Hematopoietic multipotent progenitor cell treated with erythropoietin and hydrocortisone succinate and interleukin-3 and kit ligand, for 15 days (in vitro differentiated cells): Measurements from ENCODE around the gene ARL14EP.
A peak's percentile ranks its signal among the peaks of the same experiment; 100 is the strongest.

ENCODE experiments used
- DNase-seq: peaks from one replicate; pipeline ENCODE4 v3.0.0-alpha.2; 2015; ENCODE audit warnings: low spot score

ARL14EP gene

DNA sequence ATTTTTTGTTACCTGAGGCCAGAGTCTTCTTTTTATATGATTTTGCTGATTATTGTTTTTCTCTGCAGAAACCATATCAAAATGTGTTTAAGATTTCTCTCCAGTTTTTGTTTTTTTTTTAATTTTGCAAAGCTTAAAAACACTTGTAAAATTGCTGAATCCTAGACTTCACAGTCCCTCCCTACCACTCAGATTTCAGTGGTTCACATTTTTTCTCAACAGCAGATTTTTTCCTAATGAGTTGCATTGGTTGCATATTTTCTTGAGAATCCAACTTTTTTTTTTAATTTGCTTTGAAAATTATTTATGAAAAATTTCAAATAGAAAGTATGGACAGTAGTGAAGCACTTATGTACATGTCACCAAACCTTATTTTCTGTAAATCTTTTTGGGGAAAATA, 5.8 kb downstream of the ARL14EP start:
- no peak for DNase-seq

DNA sequence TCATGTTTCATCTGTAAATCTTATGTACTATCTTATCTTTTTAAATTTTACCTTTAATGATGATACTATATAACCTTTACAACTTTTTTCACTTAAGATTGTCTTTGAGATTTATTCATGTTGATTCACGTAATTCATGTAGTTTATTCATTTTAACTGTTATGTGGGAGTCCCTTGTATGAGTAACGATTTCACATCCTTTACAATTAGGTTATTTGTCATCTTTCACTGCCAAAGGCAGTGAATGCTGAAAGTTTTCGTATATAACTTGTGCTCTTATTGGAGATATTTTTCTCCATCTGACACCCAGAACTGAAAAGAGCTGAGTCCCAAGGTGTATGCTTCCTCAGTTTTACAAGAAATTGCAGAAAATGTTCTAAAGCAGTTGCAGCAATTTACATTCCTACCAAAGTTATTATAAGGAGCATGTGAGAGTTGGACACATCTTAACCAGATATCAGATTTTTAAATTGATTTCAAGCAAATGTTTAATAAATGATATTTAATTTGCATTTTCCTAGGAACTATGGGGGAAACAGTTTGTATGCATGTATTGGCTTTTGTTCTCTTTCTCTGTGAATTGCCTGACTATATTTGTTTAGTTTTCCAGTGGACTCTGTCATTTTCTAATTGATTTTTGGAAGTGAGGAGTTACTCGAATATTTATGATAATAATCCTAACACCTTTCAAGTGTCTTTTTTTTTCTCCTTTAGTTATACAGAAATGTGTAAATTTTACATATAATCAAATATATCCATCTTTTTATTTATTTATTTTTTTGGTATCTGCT, 6.4 kb downstream of the ARL14EP start:
- DNase-seq, result no peak

DNA sequence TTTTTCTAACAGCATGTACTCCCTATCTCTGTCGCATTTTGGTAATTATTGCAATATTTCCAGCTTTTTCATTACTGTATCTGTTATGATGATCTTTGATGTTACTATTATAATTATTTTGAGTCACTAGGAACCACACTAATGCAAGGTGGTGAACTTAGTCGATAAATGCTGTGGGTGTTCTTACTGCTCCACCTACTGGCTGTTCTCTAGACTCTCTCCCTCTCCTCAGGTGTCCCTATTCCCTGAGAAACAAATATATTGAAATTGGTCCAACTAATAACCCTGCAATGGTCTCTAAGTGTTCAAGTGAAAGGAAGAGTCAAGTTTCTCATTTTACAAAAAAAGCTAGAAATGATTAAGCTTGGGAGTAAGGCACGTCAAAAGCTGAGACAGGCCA, 10.5 kb downstream of the ARL14EP start:
- peak; percentile 9 for DNase-seq

DNA sequence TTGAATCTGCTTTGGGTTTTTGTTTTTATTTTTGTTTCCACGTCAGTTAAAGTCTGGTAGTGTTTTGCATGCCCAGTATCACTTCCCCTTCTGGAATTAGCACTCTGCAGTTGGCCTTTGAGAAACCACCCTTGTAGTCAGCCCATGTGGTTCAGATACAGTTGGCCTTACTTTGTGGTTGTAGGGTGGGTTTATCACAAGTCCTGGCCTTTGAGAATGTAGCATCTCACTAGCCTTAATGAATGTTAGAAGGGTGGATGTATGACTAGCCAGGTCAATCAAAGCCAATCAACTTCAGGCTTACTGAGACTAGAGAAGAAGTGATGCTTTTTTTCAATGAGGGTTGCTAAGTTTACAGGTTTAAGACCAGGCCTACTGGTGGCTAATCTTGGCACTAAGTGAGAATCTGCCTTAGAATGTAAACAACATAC, 19.8 kb downstream of the ARL14EP start:
- no peak for DNase-seq

DNA sequence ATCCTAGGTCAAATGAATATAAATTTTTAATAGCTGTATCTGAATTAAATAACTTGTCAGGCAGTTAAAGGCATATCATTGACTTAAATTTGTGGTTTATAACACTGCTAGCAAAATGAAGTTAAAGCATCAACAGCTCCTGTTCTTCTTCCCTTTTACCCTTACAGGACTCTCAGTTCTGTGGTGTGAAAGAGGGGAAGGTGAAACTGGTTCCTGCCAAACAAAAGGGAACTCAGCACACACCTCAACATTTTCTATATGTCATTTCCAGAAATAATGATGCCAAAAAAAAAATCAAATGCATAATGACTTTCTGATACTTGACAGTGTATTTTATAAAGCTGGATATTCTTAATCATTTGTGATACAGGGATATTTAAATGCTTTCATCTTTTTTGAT, 21.2 kb downstream of the ARL14EP start:
- DNase-seq, result no peak

DNA sequence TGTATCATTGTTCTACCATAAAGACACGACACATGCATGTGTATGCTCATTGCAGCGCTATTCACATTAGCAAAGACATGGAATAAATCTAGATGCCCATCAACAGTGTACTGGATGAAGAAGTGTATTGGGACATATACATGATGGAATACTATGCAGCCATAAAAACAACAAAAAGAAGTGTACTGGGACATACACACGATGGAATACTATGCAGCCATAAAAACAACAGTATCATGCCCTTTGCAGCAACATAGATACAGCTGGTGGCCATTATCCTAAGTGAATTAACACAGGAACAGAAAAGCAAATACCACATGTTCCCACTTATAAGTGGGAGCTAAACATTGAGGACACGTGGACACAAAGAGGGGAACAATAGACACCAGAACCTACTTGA, 22.7 kb downstream of the ARL14EP start:
- no peak for DNase-seq

DNA sequence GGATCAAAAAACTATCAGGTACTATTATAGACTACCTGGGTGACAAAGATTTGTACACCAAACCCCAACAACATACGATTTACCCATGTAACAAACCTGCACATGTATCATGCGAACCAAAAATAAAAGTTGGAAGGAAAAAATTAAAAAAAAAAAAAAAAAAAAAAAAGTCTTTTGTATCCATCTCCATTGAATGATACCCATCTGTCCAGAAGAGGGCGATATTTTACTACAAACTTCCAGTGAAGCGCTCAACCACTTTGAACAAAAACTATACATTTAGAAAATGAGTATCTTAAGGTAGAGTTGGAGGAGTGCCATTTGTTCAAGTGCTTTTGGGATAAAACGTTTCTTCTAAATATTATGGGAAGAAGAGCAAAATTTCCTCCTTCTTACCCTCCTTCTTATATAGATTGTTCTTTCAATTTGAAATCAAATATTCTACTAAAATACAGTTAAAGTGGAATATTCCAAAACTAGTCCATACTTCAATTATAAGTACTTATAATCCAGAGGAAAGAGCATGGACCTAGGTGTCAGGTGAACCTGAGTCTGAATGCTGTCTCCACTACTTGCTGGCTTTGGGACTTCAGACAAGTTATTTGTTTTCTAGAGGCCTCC, 23.3 kb downstream of the ARL14EP start:
- peak; percentile 53 for DNase-seq

DNA sequence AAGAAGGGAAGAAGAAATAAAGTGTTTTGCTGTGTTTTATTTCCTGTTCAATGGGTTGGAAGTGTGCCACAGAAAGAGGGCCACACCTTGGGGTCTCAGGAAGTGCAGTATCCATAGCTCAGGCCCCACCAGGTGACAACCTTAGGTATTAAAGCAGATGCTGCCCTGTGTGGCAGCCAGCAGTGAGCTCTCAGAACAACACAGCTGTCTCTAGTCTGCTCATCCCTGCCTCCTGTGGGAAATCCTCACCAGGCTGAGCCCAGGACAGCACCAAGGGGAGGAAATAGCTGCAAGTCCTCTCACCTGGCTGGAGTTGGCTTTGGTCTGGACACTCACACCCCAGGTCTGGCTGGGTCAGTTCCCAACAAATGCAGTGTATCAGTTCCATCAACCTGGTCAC, 25.1 kb downstream of the ARL14EP start:
- no peak for DNase-seq

DNA sequence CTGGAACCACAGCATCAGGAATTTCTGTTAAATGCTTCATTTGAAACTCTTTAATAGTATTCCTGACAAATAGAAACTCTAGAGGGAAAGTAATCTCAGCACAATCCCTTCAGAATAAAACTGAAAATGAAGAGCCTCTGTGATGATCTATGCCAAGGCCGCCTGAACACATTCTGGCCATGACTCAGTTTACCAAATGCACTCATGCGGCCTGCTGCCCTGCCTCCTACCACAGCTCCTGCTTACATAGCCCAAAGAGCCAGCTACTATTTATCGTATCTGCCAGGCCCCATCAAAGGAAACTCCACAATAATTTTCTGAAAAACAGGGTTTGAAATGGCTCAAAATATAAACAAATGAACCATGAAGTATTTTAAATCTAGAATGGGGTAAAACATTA, 27.0 kb downstream of the ARL14EP start:
- DNase-seq, result no peak

DNA sequence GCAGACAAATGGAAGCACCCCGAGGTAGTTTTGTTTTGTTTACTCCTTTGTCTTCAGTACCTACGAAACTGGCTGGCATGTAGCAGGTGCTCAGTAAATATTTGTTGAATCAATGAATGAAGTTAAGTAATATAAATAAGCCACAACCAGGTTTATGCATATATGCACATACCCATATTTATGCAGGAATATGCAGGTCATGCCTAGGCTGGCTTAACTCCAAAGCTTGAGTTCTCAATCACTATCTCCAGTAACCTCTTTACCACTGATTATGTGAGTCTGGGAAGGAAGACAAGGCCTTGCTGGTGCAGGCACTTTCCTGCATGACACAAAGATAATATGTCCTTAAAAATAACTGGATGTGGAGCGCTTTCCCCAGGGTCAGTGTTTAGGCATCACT, 27.5 kb downstream of the ARL14EP start:
- no peak for DNase-seq

DNA sequence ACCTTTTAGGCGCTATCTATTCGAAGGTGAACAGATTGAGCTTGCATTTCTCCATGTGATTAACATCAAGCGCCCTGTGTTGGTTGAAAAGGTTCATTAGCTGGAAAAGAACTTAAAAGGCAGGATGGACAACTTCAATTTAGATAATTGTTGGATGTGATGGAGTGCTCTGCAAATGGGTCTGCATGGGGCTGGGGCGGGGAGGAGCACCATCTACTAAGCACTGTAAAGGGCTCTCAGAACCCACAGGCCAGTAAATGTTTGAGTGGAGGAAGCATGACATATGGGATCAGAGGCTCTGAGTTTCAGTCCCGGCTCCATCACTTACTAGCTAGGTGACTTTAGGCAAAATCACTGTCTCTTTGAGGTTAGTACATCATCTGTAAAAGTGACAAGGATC, 28.2 kb downstream of the ARL14EP start:
- DNase-seq, result no peak

DNA sequence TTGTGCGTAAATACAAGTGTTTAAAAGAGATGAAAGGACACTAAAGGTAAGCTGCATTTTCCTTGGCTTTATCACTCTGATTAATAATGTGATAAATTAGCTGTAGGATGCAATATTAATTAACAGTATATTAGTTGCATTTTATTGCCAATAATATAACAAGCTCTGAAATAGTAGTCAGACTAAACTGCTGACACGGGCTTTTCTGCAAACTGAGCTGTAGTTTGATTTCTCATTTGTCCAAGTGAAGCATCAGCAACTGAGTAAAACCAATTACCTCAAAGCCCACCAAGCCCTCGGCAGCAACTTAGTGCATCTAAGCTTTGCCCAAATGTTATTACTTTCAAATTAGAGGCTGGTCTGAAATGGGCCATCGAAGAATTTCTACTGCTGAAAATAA, 33.5 kb downstream of the ARL14EP start:
- DNase-seq, result no peak

DNA sequence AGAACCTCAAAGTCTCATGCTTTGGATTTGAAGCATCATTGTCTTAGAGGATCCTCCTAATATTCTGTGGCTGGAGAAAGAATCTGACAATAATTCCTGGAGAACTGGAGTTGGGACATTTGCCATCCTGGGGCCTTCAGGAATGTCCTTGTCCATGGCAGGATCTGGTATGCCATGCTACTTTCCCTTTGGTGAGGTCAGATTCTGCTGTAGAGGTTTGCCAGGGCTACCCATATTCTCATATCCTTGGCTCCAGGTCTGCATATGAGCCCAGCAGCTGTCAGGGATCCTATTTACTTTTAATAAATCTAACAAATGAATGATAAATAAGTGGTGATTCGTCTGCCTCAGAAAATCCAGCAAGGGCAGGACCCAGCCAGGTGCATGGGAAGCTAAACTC, 35.0 kb downstream of the ARL14EP start:
- DNase-seq, result no peak

DNA sequence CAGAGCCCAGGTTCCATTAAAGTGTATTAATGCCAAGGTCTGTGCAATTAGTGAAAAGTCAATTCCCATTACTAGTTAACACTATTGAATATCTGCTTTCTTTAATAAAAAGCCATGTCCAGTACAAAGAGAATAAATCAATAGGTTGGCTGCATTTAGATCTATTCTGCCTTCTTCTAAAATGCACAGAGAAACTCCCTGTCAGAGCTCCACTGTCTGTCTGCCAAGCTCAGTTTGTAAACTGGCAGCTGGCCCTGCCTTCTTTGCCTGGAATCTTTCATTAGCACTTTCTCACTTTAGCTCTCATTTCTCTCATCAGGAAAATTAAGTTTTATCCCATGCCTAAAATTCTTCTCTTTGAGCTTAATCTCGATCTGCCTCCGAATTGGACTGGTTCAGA, 35.6 kb downstream of the ARL14EP start:
- DNase-seq, result no peak

DNA sequence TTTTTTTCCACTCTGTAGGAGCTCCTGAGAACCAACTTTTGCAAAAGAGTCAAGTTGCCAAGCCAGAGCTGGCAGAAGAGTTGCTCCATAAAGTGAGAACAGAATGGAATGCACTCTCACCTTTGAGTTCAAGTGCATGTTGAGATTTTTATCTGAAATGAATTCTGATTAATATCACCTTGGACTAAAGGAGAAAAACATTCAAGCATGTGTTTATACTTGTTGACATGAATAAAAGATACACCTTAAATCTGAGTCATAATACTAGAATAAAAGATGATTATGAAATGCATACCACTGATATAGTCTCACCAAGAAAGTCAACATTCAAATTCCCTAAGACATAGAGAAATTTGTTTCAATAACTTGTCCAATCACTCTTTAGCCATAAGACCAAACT, 37.8 kb downstream of the ARL14EP start:
- DNase-seq, result no peak

DNA sequence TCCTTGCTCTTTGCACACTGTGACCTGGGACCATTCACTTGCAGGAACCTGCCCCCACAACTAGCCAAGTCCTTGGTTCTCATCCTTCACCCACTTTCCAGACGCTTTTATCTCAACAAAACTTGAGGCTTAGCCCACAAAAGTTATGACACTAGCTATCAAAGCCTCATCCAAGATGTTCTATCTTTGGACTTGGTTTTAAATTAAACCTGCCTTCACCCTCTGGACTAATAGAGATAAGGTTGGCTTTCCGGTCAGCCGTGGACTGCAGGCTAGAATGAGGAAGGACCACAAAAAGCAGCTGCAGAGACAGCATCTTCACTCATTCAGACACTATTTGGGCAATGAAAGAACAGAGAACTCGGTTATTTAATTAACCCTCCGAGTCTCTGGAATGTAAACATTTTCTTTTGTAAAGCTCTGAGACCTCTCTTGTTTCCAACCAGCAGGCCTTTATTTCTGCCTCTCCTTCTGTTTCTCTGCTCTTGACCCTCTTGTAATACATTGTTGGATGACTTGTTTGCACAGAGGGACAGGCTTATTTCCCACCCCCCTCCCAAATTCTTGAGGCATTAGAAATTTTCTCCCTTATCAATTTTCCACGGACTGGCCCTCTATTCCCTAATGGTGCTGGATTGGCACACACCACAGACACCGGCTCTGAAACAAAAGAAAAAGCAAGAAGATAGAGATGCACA, 41.4 kb downstream of the ARL14EP start:
- no peak for DNase-seq

DNA sequence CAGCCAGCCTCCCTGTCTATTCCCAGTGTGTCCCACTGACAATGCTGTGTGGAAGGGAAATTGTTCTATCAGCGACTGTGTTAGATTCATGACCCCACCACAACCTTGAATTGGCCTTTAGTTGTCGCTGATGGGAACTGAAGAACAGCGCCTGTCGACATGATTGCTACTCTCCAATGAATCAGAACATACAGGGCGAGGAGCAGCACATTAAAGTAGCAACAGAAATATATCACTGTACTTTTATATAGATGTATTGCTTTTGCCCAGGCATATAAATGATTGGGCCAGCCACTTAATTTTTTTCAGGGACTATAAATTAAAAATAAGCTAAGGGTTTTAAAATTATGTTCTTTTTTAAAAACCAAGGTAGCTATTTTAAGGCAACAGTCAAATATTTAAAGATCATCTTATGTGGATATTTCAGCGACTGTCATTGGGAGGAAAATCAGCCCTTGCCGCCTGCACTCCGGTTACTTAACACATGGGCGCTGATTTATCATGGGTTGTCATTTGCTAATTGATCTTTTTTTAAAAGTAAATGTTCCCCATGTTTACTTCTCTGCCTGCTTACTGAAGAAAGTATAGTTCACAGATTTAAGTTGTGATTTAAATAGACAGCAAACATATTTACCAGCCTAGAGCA, 42.1 kb downstream of the ARL14EP start:
- DNase-seq, result no peak

DNA sequence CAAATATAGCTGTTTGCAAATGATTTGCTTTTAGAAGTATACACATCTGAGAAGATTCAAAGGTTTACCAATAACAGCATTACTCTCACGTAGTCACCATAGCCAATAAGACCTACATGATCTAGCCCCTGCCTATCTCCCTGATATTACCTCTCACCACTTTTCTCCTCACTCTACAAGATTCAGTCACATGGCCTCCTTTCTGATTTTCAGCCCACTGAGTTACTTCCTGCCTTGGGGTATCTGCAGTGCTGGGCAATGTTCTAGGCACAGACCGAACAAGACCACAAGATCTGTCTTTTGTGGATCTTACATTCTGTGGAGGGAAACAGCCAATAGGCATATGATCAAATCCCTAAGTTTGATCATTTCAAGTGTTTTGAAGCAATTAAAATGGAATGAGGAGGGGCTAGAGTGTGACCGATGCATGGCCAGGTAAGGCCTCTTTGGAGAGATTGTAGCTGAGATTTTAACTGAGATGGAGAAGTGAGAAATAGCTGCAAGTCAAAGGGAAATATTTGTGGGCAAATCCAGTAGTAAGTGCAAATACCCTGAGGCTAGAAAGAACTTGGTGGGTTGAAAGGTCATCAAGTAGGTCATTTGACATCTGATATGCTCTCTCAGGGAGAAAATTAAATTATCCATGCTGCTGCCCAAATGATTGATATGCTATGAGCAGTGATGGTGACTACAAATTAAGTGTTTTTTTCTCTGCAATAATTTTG, 43.1 kb downstream of the ARL14EP start:
- DNase-seq, result no peak

DNA sequence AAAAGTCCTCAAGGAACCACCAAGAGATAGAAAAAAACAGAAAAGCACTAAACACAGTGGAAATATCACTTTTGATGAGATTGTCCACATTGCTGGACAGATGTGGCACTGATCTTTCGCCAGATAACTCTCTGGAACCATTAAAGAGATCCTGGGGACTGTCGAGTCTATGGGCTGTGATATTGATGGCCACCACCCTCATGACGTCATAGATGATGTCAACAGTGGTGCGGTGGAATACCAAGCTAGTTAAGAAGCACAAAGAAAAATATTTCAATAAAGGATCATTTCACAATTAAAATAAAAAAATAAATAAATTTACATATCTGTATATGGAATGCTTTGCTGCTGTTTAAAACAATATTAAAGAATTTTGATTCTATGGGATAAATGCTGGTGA, 45.5 kb downstream of the ARL14EP start:
- no peak for DNase-seq

DNA sequence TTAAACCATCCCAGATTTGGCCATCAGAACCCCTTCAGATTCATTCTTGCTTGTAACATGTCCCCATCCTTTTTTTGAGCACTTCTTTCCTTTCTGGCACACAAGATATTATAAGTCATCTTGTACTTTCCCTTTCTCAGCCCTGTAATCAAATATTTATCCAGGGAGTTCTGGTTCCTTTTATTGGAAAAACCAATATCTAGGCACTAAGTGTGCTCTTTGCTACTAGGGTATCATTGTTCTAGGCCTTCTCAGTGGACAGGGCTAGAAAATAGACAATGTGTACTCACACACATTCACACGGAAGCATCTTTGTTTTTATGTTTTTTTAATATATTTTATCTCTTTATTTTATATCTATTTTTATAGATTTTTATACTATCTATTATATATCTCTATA, 47.3 kb downstream of the ARL14EP start:
- DNase-seq, result no peak

DNA sequence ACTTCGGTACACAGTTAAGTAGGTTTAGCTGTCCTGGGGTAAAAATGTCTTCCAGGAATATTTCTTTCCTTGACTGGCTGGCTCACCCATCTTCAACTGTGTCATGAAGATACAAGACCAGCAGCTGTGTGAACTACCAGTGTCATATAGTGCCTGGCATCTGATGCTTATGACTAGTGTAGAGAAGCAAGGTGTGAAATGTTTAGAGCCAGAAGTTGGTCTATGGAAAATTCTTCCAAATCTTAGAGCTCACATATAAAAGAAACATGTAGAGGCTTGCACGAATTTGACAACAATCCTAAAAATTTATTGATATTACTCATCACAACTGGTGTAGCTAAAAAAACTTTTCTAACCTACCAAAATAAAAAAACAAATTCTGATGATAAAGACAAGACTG, 54.4 kb downstream of the ARL14EP start:
- DNase-seq, result no peak

DNA sequence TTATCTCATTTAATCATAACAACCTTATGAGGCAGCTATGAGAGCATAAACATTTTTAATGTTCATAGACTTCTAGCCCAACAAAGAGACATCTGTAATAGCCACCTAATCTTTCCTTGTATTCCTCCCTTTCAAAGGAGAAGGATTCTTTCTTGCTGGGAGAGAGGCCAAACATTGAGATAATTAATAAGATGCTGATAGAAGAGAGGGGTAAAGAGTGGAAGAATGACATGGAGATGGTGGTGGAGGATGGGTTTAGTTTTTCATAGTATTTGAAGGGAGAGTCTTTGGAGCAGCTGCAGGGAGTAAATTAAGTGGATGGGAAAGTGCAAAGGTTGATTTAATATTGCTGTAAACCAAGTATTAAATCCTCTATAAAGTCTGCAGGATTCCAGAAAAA, 57.9 kb downstream of the ARL14EP start:
- no peak for DNase-seq
